NCI-H2107 treated with DMSO at 0.1 percent for 48 hours (cell line): Measurements from ENCODE around the gene HDAC4.
"Not testable (repeated sequence)": the region's sequence is repeated elsewhere in the genome, so short reads cannot be mapped to it uniquely, and the experiment has no call there.

Source experiments
- DNase-seq: peaks from one replicate; lab custom pipeline; 2025; ENCODE audit not compliant: unreplicated experiment; lab: John Stamatoyannopoulos, UW

Gene HDAC4

GRCh38 chr2:239079671-239080294 is 321.0 kb downstream of the HDAC4 start:
- DNase-seq = no peak

- DNase-seq = no peak
Observed at GRCh38 chr2:239078128-239078924, 322.5 kb downstream of the HDAC4 start.

GRCh38 chr2:239077260-239077659 is 323.6 kb downstream of the HDAC4 start:
- no peak for DNase-seq

GRCh38 chr2:239075918-239076758 is 324.7 kb downstream of the HDAC4 start:
- DNase-seq = peak; percentile 38

GRCh38 chr2:239073745-239074530 is 326.9 kb downstream of the HDAC4 start:
- no peak for DNase-seq

GRCh38 chr2:239073270-239073669 is 327.6 kb downstream of the HDAC4 start:
- DNase-seq = no peak

- DNase-seq = no peak
Observed at GRCh38 chr2:239072786-239073185, 328.0 kb downstream of the HDAC4 start.

- DNase-seq = no peak
Observed at GRCh38 chr2:239070466-239070865, 330.4 kb downstream of the HDAC4 start.

GRCh38 chr2:239069362-239070333 is 331.2 kb downstream of the HDAC4 start:
- not testable (repeated sequence) for DNase-seq

- DNase-seq = no peak
Observed at GRCh38 chr2:239068411-239068810, 332.4 kb downstream of the HDAC4 start.

- DNase-seq = no peak
Observed at GRCh38 chr2:239067196-239067865, 333.5 kb downstream of the HDAC4 start.

- DNase-seq = no peak
Observed at GRCh38 chr2:239066597-239066996, 334.2 kb downstream of the HDAC4 start.

- no peak for DNase-seq
Observed at GRCh38 chr2:239065962-239066361, 334.9 kb downstream of the HDAC4 start.

- no peak for DNase-seq
Observed at GRCh38 chr2:239065537-239065936, 335.3 kb downstream of the HDAC4 start.

- no peak for DNase-seq
Observed at GRCh38 chr2:239064891-239065290, 335.9 kb downstream of the HDAC4 start.

- no peak for DNase-seq
Observed at GRCh38 chr2:239064253-239064652, 336.6 kb downstream of the HDAC4 start.

- DNase-seq = no peak
Observed at GRCh38 chr2:239062743-239063142, 338.1 kb downstream of the HDAC4 start.

GRCh38 chr2:239061824-239062570 is 338.8 kb downstream of the HDAC4 start:
- no peak for DNase-seq
